ENCODE measurements around the gene EFTUD2.

DNA sequence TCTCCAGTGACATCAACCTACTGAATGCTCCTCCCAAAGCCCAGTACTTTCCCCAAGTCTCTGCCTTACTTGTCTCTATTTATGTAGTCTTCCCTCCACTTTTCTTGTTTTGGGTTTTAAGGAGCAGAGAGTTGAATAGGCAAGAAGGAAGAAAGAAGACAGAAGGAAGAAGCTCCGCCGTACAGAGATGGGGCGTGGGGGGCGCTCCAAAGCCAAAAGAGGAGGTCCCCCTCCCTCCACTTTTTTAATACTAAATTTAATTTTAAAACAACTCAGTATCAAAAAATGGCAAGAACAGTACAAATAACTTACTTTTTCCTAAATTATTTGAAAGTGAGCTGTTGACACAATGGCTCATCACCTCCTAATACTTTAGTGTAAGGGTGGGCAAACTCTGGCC lies 4.6 kb downstream of the EFTUD2 start:
- TF ChIP-seq EZH2 (IDR thresholded peaks at IDR 0.05; ENCODE audit: borderline replicate concordance): no peak
- TF ChIP-seq, protein P1, sequence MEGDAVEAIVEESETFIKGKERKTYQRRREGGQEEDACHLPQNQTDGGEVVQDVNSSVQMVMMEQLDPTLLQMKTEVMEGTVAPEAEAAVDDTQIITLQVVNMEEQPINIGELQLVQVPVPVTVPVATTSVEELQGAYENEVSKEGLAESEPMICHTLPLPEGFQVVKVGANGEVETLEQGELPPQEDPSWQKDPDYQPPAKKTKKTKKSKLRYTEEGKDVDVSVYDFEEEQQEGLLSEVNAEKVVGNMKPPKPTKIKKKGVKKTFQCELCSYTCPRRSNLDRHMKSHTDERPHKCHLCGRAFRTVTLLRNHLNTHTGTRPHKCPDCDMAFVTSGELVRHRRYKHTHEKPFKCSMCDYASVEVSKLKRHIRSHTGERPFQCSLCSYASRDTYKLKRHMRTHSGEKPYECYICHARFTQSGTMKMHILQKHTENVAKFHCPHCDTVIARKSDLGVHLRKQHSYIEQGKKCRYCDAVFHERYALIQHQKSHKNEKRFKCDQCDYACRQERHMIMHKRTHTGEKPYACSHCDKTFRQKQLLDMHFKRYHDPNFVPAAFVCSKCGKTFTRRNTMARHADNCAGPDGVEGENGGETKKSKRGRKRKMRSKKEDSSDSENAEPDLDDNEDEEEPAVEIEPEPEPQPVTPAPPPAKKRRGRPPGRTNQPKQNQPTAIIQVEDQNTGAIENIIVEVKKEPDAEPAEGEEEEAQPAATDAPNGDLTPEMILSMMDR (IDR thresholded peaks at IDR 0.05; ENCODE audit: poor library complexity): no peak

Measured in hepatocyte (in vitro differentiated cells).